Astrocyte of the spinal cord (primary cell): Measurements from ENCODE around the gene BMP7.

Experiments
- DNase-seq: peaks from one replicate; pipeline ENCODE4 v3.0.0; 2011; ENCODE audit warnings: low read depth, low spot score
- H3K4me3 ChIP-seq: 2 replicates; pipeline ENCODE4 v1.5.1; 2011; ENCODE audit warnings: low read depth, mild to moderate bottlenecking, low read length, moderate library complexity
- in situ Hi-C: cut with HindIII; loops from 2 replicates; pipeline ENCODE4 v1.10.0; 2017; ENCODE audit warnings: low sequenced_read_pairs
- TF ChIP-seq, protein P1 (sequence below): IDR thresholded peaks from 2 replicates; pipeline ENCODE4 v1.5.1; 2012; ENCODE audit warnings: low read depth, mild to moderate bottlenecking, low read length, inconsistent platforms

Gene BMP7

DNA sequence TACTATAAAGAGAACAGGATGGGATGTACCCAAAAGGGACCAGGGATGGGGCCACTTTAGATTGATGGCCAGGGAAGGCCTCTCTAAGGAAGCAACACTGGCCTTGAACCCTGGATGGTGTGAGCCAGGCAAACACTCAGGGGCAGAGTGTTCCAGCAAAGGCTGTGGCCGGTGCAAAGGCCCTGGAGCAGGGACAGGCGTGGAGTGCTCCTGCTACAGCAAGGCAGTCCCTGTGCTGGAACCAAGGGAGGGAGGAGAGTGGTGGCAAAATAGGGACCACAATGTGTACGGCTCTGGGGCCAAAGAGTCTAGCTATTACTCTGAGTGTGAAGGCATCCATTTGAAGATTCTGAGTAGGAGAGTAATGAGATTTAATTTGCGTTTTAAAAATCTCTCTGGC lies 131.6 kb downstream of the BMP7 start:
- in situ Hi-C loops: no loop called here
- DNase-seq: no peak
- TF ChIP-seq, protein P1, sequence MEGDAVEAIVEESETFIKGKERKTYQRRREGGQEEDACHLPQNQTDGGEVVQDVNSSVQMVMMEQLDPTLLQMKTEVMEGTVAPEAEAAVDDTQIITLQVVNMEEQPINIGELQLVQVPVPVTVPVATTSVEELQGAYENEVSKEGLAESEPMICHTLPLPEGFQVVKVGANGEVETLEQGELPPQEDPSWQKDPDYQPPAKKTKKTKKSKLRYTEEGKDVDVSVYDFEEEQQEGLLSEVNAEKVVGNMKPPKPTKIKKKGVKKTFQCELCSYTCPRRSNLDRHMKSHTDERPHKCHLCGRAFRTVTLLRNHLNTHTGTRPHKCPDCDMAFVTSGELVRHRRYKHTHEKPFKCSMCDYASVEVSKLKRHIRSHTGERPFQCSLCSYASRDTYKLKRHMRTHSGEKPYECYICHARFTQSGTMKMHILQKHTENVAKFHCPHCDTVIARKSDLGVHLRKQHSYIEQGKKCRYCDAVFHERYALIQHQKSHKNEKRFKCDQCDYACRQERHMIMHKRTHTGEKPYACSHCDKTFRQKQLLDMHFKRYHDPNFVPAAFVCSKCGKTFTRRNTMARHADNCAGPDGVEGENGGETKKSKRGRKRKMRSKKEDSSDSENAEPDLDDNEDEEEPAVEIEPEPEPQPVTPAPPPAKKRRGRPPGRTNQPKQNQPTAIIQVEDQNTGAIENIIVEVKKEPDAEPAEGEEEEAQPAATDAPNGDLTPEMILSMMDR: no peak
- H3K4me3 ChIP-seq: no peak overlapping the region

DNA sequence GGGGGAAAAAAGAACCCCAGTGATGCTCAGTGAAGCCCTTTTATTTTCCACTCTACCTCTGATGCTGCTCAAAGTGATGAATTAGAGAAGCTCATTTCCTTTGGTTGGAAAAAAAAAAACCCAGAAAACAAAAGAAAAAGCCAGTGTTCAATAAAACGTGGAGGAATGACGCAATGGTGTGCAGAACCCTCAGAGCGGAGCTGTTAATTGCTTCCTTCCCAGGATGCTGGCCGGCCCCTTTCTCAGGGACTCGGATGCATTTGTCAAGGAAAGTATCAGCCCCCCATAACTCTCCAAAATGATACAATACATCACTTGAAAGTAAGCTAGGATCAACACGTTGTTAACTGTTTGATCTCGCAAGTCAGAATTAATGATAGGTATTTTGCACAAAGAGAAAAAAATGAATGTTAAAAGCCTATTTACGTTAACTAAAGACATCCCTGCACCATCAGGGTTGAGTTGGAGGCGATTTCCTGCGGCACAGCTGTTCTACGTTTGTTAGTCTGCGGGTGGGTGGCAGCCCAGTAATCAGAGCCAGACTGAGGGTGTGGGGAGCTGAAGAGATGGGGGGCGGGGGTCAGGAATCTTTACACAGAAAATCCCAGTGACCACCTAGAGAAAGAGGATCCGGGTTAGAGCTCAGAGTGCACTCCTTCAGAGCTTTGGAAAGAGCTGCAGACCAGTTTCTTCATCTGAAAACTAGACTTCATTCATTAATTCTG lies 132.4 kb downstream of the BMP7 start:
- H3K4me3 ChIP-seq: no peak overlapping the region
- DNase-seq: no peak
- TF ChIP-seq, protein P1: no peak
- in situ Hi-C loops: no loop called here

DNA sequence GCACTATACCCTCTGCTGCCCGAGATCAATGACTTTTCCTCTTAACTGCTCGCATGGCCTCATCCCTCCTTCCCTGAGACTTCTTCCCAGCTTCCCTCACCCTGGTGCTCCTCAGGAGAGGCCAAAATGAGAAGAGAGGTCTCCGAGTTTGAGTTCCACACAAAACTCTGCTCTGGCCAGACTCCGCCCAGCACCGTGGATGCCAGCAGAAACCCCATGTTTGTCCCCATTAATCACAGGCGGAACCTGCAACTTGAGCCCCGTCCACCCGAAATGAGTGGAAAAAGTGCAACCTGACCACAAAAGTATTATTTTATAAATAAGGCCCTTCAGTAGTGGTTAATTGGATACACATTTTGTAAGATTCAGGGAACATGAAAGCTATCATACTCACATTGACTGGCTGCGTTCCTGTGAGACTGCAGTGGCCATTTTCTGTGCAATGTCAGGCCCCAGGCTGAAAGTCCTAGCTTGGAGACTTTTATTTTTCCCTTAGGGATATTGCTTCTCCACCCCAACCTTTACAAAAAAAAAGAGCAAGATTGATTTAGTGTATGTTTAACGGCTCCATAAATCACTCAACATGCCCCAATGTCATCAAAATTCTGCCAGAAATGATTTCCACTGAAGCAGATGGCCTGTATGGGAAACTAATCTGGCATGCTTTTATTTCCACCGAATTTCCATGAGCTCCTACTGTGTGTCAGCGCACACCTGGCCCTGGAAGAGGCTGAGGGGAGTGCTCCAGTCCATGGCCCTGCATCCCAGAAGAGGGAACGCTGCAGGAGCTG lies 134.6 kb downstream of the BMP7 start:
- no peak overlapping the region for H3K4me3 ChIP-seq
- TF ChIP-seq, protein P1: no peak
- in situ Hi-C loops: no loop called here
- no peak for DNase-seq

DNA sequence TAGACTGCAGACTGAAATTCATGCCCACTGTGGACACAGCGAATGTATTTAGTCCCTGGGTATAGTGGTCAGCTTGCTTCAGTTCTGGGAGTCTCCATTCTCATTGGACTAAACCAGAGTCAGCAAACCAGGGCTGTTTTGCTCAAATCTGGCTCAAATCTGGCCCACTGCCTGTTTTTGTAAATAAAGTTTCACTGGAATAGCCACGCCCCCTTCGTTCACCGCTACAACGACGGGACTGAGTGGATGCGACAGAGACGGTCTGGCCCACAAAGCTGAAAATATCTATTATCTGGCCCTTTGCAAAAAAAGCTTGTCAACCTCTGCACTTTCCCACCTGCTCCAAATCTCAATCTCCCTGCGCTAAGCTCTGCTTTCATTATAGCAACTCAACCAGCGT lies 135.4 kb downstream of the BMP7 start:
- no peak overlapping the region for H3K4me3 ChIP-seq
- DNase-seq: no peak
- TF ChIP-seq, protein P1: no peak
- in situ Hi-C loops: no loop called here

DNA sequence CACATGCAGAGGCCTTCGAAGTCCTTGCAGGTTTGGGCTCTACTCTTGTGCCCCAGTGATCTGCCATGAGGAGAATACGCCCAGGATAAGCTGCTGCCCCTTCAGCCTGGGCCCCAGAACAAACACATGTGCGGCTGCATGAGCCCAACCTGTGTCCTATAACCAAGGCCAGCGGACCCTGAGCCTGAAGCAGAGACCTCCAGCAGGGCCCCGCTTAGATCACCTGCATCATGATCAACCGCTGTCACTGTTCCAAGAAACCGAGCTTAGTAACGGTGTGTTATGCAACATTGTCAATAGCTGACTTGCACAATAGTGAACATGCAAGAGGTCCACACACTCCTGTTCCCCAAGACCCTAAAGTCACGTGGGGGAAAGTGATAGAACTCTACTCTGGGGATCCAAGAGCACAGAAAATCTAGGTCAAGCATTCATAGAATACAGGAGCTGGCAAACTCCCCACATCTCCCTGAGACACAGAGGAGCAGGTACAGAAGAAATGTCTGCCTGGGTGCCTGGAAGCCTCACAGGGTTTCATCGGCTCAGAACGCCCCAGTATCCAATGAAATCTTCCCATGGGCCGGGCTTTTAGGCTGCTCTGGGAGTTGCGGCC lies 136.2 kb downstream of the BMP7 start:
- no peak for DNase-seq
- TF ChIP-seq, protein P1: no peak
- in situ Hi-C loops: no loop called here
- H3K4me3 ChIP-seq: no peak overlapping the region

DNA sequence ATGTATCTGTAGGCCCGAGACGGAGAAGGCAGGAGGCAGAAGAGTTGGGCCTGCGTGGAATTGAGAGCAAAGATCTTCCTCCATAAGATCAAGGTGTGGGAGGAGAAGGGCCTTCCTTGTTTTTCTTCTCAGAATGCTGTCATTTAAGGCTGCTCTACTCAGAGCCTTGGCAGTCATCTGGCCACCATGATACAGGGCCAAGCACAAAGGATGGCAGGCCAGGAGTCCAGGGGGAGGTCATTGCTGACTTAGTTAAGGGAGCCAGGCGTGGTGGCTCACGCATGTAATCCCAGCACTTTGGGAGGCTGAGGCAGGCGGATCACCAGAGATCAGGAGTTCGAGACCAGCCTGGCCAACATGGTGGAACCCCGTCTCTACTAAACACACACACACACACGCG lies 137.1 kb downstream of the BMP7 start:
- no peak for DNase-seq
- in situ Hi-C loops: no loop called here
- TF ChIP-seq, protein P1: no peak

More for the DNA sequence above, 137.1 kb downstream of the BMP7 start:
- H3K4me3 ChIP-seq: no peak overlapping the region
